Body of pancreas (tissue), 4 donors: ENCODE results near the gene DNAH2. TPM values are rescaled to one million over a fixed set of nuclear protein-coding genes. Genes with fewer than 3 reads are reported as not detected.

ENCODE experiments used
- ATAC-seq: fragments of 150-250 bp; one replicate; pipeline ENCODE4 v1.9.1; 2016
- DNase-seq, 4 donors: peaks; one replicate each; pipeline ENCODE4 v3.0.0-alpha.2; 2019
- H3K27ac ChIP-seq, 4 donors: fragments of 200-600 bp; sonication (generic); 1 replicate in 3 of 4; 2 replicates in 1 of 4; pipeline versions ENCODE4 v1.5.1 to v1.6.1; 2016 to 2019; ENCODE audit warnings: mild to moderate bottlenecking in 1 of 4, mixed read lengths in 1 of 4, moderate library complexity in 1 of 4
- H3K27me3 ChIP-seq, 2 donors: fragments of 200-600 bp; sonication (generic); one replicate each; pipeline ENCODE4 v1.6.0; 2016; ENCODE audit warnings: mild to moderate bottlenecking in 1 of 2
- H3K36me3 ChIP-seq, 2 donors: fragments of 200-600 bp; sonication (generic); replicated peaks in 1 of 2; 2 replicates each; pipeline ENCODE4 v1.5.1; 2016; ENCODE audit warnings: low read depth in 2 of 2; ENCODE audit not compliant: insufficient read depth in 1 of 2
- H3K4me1 ChIP-seq: fragments of 200-600 bp; sonication (generic); one replicate; pipeline ENCODE4 v1.6.0; 2016
- H3K4me3 ChIP-seq, 2 donors: fragments of 200-600 bp; sonication (generic); 1 replicate in 1 of 2; 2 replicates in 1 of 2; pipeline ENCODE4 v1.5.1; 2016 to 2019
- H3K9me3 ChIP-seq, 3 donors: fragments of 200-600 bp; sonication (generic); 1 replicate in 2 of 3; 2 replicates in 1 of 3; pipeline ENCODE4 v1.5.1; 2016
- POLR2A ChIP-seq, 3 donors: fragments of 450-650 bp; IDR thresholded peaks; one replicate each; pipeline ENCODE4 v1.6.1; 2016; ENCODE audit warnings: antibody characterized with exemption in 3 of 3, mild to moderate bottlenecking in 2 of 3
- WGBS, 2 donors: methylation state at CpG; one replicate each; pipeline ENCODE4 v1.1.5; 2017; 5-methylcytosine and 5-hydroxymethylcytosine counted together
- intact Hi-C: fragments of 100-400 bp; cut with DNase I; formaldehyde crosslinking; loops from one replicate; pipeline ENCODE4 v1.15.1; 2023
- total RNA-seq, 2 donors: library from RNA; depleted of rRNA; stranded (reverse); fragments of >200 nt; gene quantifications; one replicate each; pipeline ENCODE4 v1.1.0, GENCODE V29; 2016
- TF ChIP-seq, protein P1 (sequence below), 7 experiments: fragments of 450-650 bp in 4 of 7; fragments of 200-600 bp in 3 of 7; sonication (generic) in 3 of 7; IDR thresholded peaks; one replicate each; pipeline ENCODE4 v1.5.1; 2016 to 2019; ENCODE audit warnings: antibody characterized with exemption in 7 of 7

DNAH2 gene
- total RNA-seq, 2 donors from 2014 or later: 0.26 to 0.66 TPM

DNA sequence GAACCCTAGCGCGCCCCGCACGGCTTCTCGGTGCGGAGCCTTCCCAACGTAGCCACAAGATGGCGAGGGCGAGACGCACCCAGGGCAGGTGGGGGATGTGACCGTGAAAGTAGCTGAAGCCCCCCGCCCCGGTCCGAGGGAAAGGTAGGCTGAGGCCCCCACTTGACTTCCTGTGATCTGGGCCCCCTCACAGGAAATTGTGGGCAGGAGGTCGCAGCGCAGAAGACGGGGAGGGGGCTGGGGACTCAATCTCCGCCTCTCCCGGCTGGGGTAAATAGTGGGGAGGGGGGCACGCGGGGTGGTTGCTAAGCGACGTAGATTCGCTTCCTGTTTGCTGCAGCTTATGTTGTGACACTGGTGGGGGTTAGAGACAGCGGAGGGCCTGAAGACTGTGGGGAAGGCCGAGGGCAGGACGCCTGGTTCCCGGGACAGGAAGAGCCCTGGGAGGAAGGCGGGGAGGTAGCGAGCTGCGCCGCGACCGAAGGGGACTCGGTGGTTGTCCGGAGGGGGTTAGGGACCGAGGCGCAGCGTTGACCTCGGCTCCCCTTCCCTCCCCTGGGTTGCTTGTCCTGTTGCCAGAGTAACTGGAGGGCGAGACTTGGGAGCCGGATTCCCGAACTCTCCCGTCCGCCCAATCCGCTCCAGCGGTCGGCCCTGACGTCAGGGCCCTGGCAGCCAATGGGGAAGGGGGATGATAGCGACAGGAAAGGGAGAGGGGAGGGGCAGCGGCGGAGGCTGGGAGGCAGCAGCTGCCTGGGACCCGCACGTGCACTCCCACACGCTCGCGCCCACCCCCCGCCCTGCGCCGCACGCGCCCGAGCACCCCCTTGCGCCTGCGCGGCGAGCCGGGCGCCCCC, 117.6 kb downstream of the DNAH2 start:
- peak overlapping the region; percentile 97 to 100 (median 100) for H3K27ac ChIP-seq
- intact Hi-C loops: no loop called here
- DNase-seq: peak; percentile 97 to 99 (median 98)
- peaks cover 36% of the 10 kb centered on the region for H3K4me1 ChIP-seq
- peak; percentile 72 to 84 (median 82) for TF ChIP-seq POLR2A (IDR thresholded peaks at IDR 0.05)
- TF ChIP-seq, protein P1, sequence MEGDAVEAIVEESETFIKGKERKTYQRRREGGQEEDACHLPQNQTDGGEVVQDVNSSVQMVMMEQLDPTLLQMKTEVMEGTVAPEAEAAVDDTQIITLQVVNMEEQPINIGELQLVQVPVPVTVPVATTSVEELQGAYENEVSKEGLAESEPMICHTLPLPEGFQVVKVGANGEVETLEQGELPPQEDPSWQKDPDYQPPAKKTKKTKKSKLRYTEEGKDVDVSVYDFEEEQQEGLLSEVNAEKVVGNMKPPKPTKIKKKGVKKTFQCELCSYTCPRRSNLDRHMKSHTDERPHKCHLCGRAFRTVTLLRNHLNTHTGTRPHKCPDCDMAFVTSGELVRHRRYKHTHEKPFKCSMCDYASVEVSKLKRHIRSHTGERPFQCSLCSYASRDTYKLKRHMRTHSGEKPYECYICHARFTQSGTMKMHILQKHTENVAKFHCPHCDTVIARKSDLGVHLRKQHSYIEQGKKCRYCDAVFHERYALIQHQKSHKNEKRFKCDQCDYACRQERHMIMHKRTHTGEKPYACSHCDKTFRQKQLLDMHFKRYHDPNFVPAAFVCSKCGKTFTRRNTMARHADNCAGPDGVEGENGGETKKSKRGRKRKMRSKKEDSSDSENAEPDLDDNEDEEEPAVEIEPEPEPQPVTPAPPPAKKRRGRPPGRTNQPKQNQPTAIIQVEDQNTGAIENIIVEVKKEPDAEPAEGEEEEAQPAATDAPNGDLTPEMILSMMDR (IDR thresholded peaks at IDR 0.05): peak; percentile 72 to 95 (median 81)
- no peaks in the 10 kb centered on the region for H3K9me3 ChIP-seq
- WGBS, 2 donors: 0 to 2% methylated on average over 32 to 62 of the region's 69 CpGs
- peak; percentile 74 for ATAC-seq
- H3K4me3 ChIP-seq: peak overlapping the region; percentile 33 to 68
- H3K27me3 ChIP-seq: no peaks in the 10 kb centered on the region
- H3K36me3 ChIP-seq: no peaks in the 10 kb centered on the region

DNA sequence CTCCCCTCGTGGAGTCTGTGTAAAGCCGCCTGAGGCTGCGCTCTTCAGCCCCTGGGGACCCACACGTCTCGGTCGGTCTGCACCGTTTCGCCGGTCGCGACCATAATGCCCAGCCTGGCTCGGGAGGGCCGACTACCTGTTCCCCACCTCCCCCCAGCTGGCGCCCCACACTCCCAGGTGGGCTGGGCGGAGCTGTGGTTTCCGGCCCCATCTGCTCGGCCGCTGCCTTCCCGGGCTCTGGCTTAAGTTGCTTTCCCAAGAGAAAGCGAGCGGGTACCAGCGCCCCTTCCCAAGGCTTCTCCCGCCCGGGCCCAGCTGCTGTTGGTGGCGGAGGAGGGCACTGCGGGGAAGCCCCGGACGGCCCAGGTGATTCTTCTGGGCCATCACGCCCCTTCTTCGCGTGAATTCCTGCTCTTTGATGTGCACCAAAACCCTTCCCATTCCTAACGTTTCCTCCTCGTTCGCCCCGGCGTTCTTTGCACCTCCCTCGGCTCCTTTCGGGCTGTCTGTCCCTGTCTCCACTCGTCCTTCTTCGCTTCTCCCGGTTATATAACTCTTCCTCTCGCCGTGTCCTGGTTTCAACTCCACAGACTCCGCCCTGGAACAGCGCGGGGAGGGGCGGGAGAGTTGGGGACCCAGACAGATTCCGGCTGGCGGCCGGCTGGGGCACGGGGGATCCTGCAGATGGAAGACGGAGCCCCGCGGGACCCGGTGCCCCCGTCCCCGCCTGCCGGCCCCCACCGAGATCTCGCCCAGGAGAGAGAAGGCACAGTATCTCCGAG, 118.5 kb downstream of the DNAH2 start:
- intact Hi-C loops: no loop called here
- peaks cover 41% of the 10 kb centered on the region for H3K4me1 ChIP-seq
- H3K27ac ChIP-seq: peak overlapping the region; percentile 97 to 100 (median 100)
- peak; percentile 21 to 99 (median 97) for TF ChIP-seq POLR2A (IDR thresholded peaks at IDR 0.05)
- TF ChIP-seq, protein P1 (IDR thresholded peaks at IDR 0.05): peak in 2 of 7 experiments; percentile 3 to 20
- 0% methylated on average over 43 to 49 of the region's 61 CpGs for WGBS, 2 donors
- peak overlapping the region; percentile 13 to 68 for H3K4me3 ChIP-seq
- no peaks in the 10 kb centered on the region for H3K27me3 ChIP-seq
- H3K9me3 ChIP-seq: no peaks in the 10 kb centered on the region
- no peaks in the 10 kb centered on the region for H3K36me3 ChIP-seq
- ATAC-seq (peak; percentile 41), DNase-seq (peak; percentile 77 to 87 (median 86))

DNA sequence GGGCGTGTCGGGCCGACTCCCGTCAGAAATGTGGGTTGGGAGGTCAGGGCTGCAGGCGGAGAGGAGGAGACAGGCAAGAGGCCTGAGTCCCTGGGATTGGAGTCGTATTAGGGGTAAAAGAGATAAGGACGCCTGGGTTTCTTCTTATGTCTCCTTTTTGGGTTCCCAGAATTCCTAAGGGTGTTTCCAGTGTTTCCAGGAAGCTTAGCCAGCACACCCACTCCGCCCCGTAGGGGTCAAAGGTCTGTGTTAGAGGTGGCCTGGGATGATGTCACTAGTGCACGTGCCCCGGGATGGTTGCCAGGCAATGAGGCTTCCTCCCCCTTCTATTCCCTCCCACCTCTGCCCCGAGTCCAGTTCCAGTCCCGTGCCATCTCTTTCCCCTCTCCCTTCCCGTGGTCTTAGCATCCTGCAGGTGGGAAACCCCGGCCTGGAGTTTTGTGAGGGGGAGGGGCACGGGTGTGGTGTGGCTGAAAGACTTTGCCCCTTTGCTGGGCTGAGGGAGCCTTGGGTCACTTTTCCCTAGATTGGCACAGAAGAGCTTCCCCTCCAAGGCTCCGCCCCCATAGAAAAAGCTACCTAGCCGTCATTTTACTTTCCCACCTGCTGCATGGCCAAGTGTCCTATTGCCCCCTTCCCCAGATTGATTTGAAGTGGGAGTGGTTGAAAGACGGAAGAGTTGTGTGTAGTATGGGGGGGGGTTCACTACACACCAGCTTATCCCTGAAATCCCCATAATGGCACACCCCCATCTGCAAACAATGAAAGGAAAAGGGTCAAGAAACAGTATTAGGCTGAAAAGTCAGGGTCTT, 119.3 kb downstream of the DNAH2 start:
- peak; percentile 57 for ATAC-seq
- Histone ChIP-seq H3K36me3 (no peaks in the 10 kb centered on the region), H3K9me3 (no peaks in the 10 kb centered on the region), H3K27me3 (no peaks in the 10 kb centered on the region), H3K4me1 (peaks cover 47% of the 10 kb centered on the region), H3K27ac (peak overlapping the region; percentile 97 to 100 (median 100)), H3K4me3 (peak overlapping the region; percentile 13 to 68)
- DNase-seq: peak; percentile 98 to 99 (median 99)
- no peak for TF ChIP-seq POLR2A (IDR thresholded peaks at IDR 0.05)
- TF ChIP-seq, protein P1 (IDR thresholded peaks at IDR 0.05): peak in 1 of 7 experiments; percentile 34
- intact Hi-C loops: no loop called here
- WGBS, 2 donors: 0 to 1% methylated on average over 19 of the region's 19 CpGs

DNA sequence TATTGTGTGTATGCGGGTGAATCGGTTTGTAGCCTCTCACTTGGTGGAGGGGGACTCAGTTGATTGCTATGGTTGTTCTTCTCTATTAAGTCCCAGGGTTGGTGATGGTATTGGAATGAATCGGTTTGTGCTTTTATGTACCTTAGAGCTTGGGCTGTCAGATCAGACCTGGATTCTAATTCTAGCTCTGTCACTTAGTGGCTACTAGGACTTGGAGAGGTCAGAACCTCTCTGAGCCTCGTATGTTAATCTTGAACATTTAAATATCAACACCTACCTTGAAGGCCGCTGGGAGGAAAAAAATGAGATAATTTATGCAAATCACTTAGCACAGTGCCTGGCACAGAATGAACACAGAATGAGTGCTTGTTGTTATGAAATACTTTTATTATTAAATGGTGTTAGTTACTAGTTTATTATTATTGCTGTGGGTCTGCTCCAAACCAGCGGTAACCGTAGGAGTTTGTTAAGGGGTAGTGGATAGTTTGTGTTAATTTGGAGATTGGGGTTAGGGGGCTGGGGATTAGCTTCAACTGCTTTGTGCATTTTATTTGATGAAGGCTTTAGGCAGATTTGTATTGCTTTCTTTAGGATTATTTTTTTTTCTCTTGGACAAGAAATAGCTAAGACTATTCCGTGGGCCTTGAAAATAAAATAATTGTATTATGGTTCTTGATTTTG, 120.0 kb downstream of the DNAH2 start:
- Histone ChIP-seq H3K9me3 (no peaks in the 10 kb centered on the region), H3K36me3 (no peaks in the 10 kb centered on the region), H3K27ac (peak overlapping the region; percentile 97 to 100 (median 100)), H3K4me3 (no peak overlapping the region), H3K4me1 (peaks cover 51% of the 10 kb centered on the region), H3K27me3 (no peaks in the 10 kb centered on the region)
- intact Hi-C loops: no loop called here
- TF ChIP-seq, protein P1 (IDR thresholded peaks at IDR 0.05): no peak
- no peak for TF ChIP-seq POLR2A (IDR thresholded peaks at IDR 0.05)
- ATAC-seq (no peak), DNase-seq (no peak)
- 3 to 4% methylated on average over 8 of the region's 8 CpGs for WGBS, 2 donors
